PC-3 (cell line): Measurements from ENCODE around the gene TINAGL1.

Experiments
- EZH2 ChIP-seq: fragments of 300-600 bp; sonication (generic); IDR thresholded peaks from one replicate; pipeline ENCODE4 v1.6.1; 2017; ENCODE audit warnings: antibody characterized with exemption, mild to moderate bottlenecking, low read length; ENCODE audit not compliant: unreplicated experiment
- EZH2phosphoT487 ChIP-seq: fragments of 300-600 bp; sonication (generic); IDR thresholded peaks from 2 replicates; pipeline ENCODE4 v1.6.1; 2018; ENCODE audit warnings: mild to moderate bottlenecking, antibody characterized with exemption, low read length, borderline replicate concordance
- TF ChIP-seq, protein P1 (sequence below): fragments of 300-600 bp; sonication (generic); conservative IDR thresholded peaks from 2 replicates; pipeline ENCODE4 v1.5.1; 2017; ENCODE audit warnings: antibody characterized with exemption, low read depth, mild to moderate bottlenecking, low read length

DNA sequence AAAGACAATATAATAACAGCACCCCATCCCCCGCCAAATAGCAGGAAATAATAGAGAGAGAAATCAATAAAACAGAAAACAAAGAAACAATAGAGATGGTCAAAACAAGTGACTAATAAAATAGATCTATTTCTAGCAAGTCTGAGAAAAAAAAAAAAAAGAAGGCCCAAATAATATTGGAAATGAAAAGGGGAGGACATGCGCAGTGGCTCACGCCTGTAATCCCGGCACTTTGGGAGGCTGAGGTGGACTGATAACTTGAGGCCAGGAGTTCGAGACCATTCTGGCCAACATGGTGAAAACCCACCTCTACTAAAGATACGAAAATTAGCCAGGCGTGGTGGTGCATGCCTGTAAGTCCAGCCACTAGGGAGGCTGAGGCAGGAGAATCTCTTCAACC lies 22.7 kb downstream of the TINAGL1 start:
- TF ChIP-seq, protein P1, sequence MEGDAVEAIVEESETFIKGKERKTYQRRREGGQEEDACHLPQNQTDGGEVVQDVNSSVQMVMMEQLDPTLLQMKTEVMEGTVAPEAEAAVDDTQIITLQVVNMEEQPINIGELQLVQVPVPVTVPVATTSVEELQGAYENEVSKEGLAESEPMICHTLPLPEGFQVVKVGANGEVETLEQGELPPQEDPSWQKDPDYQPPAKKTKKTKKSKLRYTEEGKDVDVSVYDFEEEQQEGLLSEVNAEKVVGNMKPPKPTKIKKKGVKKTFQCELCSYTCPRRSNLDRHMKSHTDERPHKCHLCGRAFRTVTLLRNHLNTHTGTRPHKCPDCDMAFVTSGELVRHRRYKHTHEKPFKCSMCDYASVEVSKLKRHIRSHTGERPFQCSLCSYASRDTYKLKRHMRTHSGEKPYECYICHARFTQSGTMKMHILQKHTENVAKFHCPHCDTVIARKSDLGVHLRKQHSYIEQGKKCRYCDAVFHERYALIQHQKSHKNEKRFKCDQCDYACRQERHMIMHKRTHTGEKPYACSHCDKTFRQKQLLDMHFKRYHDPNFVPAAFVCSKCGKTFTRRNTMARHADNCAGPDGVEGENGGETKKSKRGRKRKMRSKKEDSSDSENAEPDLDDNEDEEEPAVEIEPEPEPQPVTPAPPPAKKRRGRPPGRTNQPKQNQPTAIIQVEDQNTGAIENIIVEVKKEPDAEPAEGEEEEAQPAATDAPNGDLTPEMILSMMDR = no peak
- TF ChIP-seq EZH2 (no peak), EZH2phosphoT487 (no peak)
